ENCODE measurements around the gene MRPS27. TPM values are rescaled to one million over a fixed set of nuclear protein-coding genes. Genes with fewer than 3 reads are reported as not detected.
A peak's percentile ranks its signal among the peaks of the same experiment; 100 is the strongest.

MRPS27 gene
- total and polyA plus RNA-seq, 9 of the 15 experiments (the other 6 are each of a cell fraction or from before 2014, with no cell fraction given), result 73.6 to 144 (median 106) TPM

- TF ChIP-seq ARID3A (IDR thresholded peaks at IDR 0.05; ENCODE audit: borderline replicate concordance, low read depth, low read length) (0 out of 2 replicates have a peak, but pooled peaks have one; percentile 47), CREM (IDR thresholded peaks at IDR 0.05; ENCODE audit: low read depth) (no peak), ZNF175 (CRISPR knock-in tag; IDR thresholded peaks at IDR 0.05; ENCODE audit: low read depth) (no peak), ZNF57 (CRISPR knock-in tag; IDR thresholded peaks at IDR 0.05) (no peak), KLF13 (tag; IDR thresholded peaks at IDR 0.05; ENCODE audit: borderline replicate concordance, low read depth) (no peak), L3MBTL2 (IDR thresholded peaks at IDR 0.05) (peak; percentile 28; the same call in 1 of the 2 replicates), NCOA4 (IDR thresholded peaks at IDR 0.05; ENCODE audit: partially characterized antibody) (no peak), MXD1 (CRISPR knock-in tag; IDR thresholded peaks at IDR 0.05; ENCODE audit: borderline replicate concordance, poor library complexity, severe bottlenecking) (no peak), ZNF764 (CRISPR knock-in tag; IDR thresholded peaks at IDR 0.05; ENCODE audit: low read depth) (no peak), POU5F1 (IDR thresholded peaks at IDR 0.05; ENCODE audit: borderline replicate concordance, low read depth, low read length, partially characterized antibody) (no peak), ELF4 (CRISPR knock-in tag; IDR thresholded peaks at IDR 0.05) (no peak), RBM34 (IDR thresholded peaks at IDR 0.05; ENCODE audit: borderline replicate concordance, insufficient read depth, low read length) (no peak), NBN (IDR thresholded peaks at IDR 0.05; ENCODE audit: low read depth) (peak; percentile 66), ZNF668 (CRISPR knock-in tag; IDR thresholded peaks at IDR 0.05) (no peak; the same call in 1 of the 2 replicates), REST (IDR thresholded peaks at IDR 0.05; ENCODE audit: borderline replicate concordance) (no peak), REST (CRISPR knock-in tag; IDR thresholded peaks at IDR 0.05; ENCODE audit: low read depth) (no peak), NEUROD1 (IDR thresholded peaks at IDR 0.05; ENCODE audit: borderline replicate concordance, low read depth, low read length, partially characterized antibody) (no peak)
Observed at GRCh38 chr5:72281764-72282499, 38.1 kb downstream of the MRPS27 start (continued).
